GM11168 (cell line): ENCODE data around the gene ANKDD1A.

Source experiments
- in situ Hi-C: fragments of 300-500 bp; cut with MboI; formaldehyde crosslinking; loops from one replicate; pipeline ENCODE4 v1.12.0; 2022; ENCODE audit warnings: low sequenced_read_pairs; ENCODE audit not compliant: unreplicated experiment

The ANKDD1A gene

DNA sequence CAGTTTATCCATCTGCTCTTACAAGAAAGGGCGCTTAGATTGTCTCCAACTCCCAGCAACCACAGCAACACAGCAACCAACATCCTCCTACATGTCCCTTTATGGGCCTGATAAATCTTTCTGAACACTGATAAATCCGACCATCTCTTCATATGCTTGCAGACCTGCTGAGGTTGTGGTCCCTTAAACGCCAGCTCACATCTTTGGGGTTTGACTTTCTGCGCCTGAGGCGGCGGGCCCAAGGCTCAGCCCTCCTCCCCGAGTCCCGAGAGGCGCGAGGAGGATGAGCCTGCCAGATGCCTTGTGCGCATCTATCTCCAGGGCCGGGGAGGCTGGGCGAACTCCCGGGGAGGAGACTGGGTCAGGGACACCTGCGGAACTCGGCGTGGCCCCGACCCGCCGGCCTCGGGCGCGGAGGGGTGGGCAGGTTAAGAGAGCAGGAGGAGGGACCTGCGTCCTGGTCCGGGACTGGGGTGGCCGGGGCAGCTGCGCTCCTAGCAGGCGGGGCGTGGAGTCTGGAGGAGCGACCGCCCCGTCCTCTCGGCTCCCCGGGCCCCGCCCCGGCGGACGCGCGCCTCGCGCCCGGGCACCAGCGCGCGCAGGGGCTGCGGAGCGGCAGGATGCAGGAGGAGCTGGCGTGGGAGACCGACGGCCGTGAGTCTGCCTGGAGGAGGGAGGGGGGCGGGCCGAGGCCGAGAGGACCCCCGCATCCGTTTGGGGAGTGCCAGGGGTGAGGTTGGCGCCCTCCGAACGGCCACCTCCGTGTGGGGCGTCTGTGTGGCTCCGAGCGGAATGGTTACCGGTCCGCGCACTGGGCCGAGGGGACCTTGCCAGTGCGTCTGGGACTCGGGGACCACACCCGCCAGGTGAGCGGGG, at the start of gene ANKDD1A:
Gene ANKDD1A, plus strand, starts transcription at position 592 of the 876 bp plus-strand sequence. Its CDS starts 29 bp downstream, at position 621.
- in situ Hi-C loops = no loop called here

GRCh38 chr15:64861960-64862359, 49.7 kb upstream of the ANKDD1A start:
- in situ Hi-C loops = no loop called here

DNA sequence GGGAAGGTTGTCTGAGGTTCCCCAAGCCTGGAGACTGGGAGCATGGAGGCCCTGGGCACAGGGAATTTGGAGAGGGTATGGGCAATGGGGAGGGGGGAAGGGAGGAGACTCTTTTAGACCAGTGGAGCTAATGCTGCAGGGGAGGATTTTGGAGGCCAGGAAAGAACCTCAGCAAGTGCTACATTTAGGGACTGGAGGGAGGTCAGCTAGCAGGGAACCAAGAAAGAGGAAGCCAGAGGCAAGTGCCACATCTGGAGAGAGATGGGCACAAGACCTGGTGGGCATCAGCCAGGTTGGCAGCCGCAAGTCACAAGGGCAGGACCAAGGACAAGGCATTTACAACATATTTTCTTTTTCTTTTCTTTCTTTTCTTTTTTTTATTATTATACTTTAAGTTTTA, 49.3 kb upstream of the ANKDD1A start:
- in situ Hi-C loops = no loop called here

DNA sequence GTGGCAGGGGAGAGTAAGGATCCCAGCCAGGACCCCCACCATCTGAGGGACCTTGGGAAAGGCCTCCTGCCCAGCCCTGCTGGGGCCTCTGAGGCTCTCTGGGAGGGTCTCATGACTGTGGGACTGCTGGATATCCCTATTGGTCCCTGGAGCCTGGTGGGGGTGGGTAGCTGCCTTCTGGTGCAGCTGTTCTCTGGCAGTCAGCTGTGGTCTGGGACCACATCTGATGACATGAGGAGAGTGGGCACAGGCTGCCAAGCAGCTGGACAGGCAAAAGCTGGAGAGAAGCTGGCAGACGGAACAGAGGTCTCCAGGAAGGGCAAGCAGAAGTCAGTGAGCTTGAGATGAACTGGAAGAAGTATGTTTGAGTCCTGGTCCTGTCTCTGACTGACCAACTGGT, 47.6 kb upstream of the ANKDD1A start:
- in situ Hi-C loops = no loop called here

GRCh38 chr15:64865126-64865997, 46.3 kb upstream of the ANKDD1A start:
- in situ Hi-C loops = no loop called here

GRCh38 chr15:64865998-64866520, 45.6 kb upstream of the ANKDD1A start:
- in situ Hi-C loops = no loop called here

GRCh38 chr15:64869501-64869900, 42.2 kb upstream of the ANKDD1A start:
- in situ Hi-C loops = no loop called here

GRCh38 chr15:64870353-64870752, 41.3 kb upstream of the ANKDD1A start:
- in situ Hi-C loops = no loop called here

DNA sequence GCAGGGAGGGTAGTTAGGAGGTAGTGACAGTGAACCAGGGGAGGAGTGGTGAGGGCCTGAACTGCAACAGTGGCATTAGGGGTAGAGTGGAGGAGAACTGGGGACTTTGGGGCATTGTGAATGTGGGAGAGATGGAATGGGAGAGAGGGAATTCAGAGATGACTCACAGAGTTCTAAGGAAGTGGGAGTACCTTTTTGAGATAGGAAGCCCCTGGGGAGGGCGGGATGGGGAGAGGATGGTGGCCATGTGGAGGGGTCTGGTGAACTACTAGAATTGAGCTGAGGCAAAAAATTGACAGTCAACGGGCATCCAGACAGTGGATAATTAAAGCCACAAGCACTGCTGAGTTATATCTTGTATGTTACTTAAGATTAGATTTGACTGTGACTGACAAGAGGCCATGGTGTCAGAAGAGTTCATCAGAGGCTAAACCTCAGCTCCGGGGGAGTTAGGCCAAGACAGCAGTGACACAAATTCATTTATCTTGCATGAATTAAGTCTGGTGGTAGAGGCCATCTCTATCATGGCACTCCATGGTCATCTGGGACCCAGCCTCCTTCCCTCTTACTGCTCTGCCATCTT, 36.0 kb upstream of the ANKDD1A start:
- in situ Hi-C loops = no loop called here

- in situ Hi-C loops = no loop called here
These were observed 34.3 kb upstream of the ANKDD1A start for GRCh38 chr15:64877435-64877834.

DNA sequence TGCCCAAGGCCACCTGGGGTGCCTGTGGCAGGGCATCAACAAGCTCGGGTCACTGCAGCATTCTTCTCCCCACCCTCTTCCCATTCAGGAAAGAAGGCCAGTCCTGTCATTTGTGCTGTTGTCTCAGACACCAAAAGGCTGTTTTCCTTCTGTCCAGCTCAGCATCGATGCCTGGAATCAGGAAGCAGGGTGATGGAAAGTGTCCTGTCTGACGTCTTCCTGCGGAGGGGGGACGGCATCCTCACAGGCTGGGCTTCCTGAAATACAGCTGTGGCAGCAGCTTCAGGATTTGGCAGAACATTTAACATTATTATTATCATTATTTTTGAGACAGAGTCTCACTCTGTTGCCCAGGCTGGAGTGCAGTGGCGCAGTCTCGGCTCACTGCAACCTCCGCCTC, 33.0 kb upstream of the ANKDD1A start:
- in situ Hi-C loops = no loop called here

GRCh38 chr15:64883100-64883581, 28.6 kb upstream of the ANKDD1A start:
- in situ Hi-C loops = no loop called here

DNA sequence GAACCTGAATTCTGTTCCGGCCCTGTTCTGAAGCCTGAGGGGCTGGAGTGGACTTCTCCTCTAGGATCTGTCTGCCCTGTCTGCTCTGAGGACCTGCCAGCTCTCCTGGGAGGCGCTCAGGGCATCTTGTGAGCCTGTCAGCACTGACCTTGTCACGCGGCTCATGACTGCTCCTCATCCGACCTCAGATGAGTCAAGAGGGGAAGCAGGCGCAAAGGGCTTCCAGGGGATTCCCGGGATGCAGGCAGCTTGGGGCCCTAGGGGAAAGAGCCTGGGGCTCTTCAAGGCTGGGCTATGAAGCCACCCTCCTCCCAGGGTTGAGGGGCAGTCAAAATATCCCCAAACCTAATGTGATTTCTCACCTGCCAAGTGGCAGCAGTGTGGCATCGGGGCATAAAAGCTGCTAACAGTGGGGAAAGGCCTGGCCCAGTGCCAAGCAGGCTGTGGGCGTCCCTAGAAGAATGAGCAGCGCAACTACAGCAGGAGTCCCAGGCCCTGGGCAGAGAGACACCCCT, 27.6 kb upstream of the ANKDD1A start:
- in situ Hi-C loops = no loop called here

DNA sequence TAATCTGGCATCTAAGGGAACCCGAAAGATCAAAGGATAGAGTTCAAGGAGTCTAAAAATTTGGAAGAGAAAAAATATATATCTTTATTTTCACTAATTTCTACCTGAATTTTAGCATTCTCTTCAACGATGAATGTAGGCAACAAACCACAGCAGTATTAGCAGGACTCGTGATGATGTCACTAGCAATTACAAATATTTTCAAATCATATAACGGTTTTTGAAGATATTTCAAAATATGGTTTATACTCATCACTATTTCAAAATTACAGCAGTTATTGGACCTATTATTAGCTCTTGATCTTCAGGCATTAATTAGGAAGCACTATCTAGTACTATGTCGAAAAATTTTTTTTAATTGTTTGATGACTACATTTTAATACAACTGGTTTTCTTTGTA, 27.0 kb upstream of the ANKDD1A start:
- in situ Hi-C loops = no loop called here

DNA sequence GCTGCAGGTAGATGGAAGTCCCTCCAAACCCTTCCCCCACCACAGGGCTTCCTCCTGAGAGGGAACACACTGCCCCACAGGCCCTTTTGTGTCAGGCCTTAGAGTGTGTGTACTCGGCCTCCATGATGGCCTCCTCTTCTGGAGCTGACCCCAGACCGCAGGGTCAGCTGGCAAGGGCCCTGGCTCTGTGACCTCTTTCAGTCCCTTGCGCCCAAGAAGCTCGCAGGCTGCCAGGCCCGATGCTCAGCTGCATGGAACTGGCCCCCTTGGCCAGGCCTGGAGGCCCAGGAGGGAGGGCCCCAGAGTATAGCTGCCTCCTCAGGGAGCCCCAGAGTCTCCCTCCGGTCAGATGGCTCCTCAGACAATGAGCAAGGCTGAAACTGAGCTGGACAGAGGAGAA, 23.4 kb upstream of the ANKDD1A start:
- in situ Hi-C loops = no loop called here

DNA sequence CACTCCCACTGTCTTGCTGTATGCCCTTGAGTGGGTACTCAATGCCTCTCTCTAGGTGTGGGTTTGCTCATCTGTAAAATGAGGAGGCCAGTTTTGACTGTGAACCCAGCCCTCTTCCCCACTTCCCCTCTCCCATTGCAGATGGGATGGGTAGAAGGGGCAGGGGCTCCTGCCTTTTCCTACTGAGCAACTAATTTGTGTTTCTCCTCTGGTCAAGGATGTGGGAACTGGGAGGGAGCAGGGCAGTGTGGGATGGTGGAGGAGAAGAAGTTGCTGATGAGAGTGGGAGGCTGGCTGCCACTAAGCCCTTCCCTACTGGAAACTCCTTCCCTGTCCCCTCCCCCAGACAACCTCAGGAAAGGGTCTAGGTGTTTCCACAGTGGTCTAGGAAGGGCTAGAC, 20.1 kb upstream of the ANKDD1A start:
- in situ Hi-C loops = no loop called here

GRCh38 chr15:64892847-64893403, 18.8 kb upstream of the ANKDD1A start:
- in situ Hi-C loops = no loop called here

- in situ Hi-C loops = no loop called here
These were observed 18.0 kb upstream of the ANKDD1A start for GRCh38 chr15:64893481-64894394.
